Fibroblast of villous mesenchyme (primary cell): Measurements from ENCODE around the gene DGKI. TPM values are rescaled to one million over a fixed set of nuclear protein-coding genes. Genes with fewer than 3 reads are reported as not detected.

Experiments used
- DNase-seq: peaks from one replicate; pipeline ENCODE4 v3.0.0-alpha.2; 2010; ENCODE audit warnings: low read depth
- H3K4me3 ChIP-seq: 2 replicates; pipeline ENCODE4 v1.5.1; 2011; ENCODE audit warnings: low read depth, mild to moderate bottlenecking, low read length
- CTCF ChIP-seq: IDR thresholded peaks from 2 replicates; pipeline ENCODE4 v1.5.1; 2012; ENCODE audit warnings: low read depth, mild to moderate bottlenecking, low read length; ENCODE audit not compliant: insufficient read depth
- total RNA-seq: library from RNA; depleted of rRNA; stranded (reverse); fragments of >200 nt; gene quantifications from 2 replicates; pipeline ENCODE4 v1.2.3, GENCODE V29; 2012

DGKI gene
- total RNA-seq, 1 donor = 3.5 TPM

- DNase-seq = peak; percentile 25
- no peak overlapping the region for H3K4me3 ChIP-seq
- no peak for TF ChIP-seq CTCF
These were observed 263.6 kb downstream of the DGKI start for GRCh38 chr7:137583172-137583571.

- TF ChIP-seq CTCF = no peak
- peak; percentile 53 for DNase-seq
- H3K4me3 ChIP-seq = no peak overlapping the region
These were observed 266.7 kb downstream of the DGKI start for GRCh38 chr7:137579913-137580640.

GRCh38 chr7:137578541-137578940, 268.2 kb downstream of the DGKI start:
- no peak for TF ChIP-seq CTCF
- no peak for DNase-seq
- no peak overlapping the region for H3K4me3 ChIP-seq

GRCh38 chr7:137577184-137577583, 269.6 kb downstream of the DGKI start:
- H3K4me3 ChIP-seq = no peak overlapping the region
- DNase-seq = no peak
- no peak for TF ChIP-seq CTCF

- DNase-seq = no peak
- no peak overlapping the region for H3K4me3 ChIP-seq
- no peak for TF ChIP-seq CTCF
These were observed 270.3 kb downstream of the DGKI start for GRCh38 chr7:137576481-137576880.

- no peak for TF ChIP-seq CTCF
- DNase-seq = no peak
- H3K4me3 ChIP-seq = no peak overlapping the region
These were observed 272.0 kb downstream of the DGKI start for GRCh38 chr7:137574812-137575211.
